Keratinocyte (primary cell): ENCODE data around the gene ATP1A2. TPM values are rescaled to one million over a fixed set of nuclear protein-coding genes. Genes with fewer than 3 reads are reported as not detected.

Experiments
- DNase-seq: peaks from one replicate; pipeline ENCODE4 v3.0.0-alpha.2; 2011; ENCODE audit warnings: low read depth, missing footprints, low spot score
- FAIRE-seq: peaks from 2 replicates; lab custom pipeline; 2011; peaks lifted over from hg19 to GRCh38; lab: Jason Lieb, UNC
- H2AFZ ChIP-seq: 2 replicates; pipeline ENCODE4 v1.6.0; 2012; ENCODE audit warnings: low read length, control low read depth, inconsistent platforms; ENCODE audit not compliant: control insufficient read depth
- H3K27ac ChIP-seq: 2 replicates; pipeline ENCODE4 v1.5.1; 2011; ENCODE audit warnings: low read length; ENCODE audit not compliant: control insufficient read depth, insufficient read depth
- H3K27me3 ChIP-seq: 3 replicates; pipeline ENCODE4 v1.6.0; 2011; ENCODE audit warnings: low read length; ENCODE audit not compliant: control insufficient read depth, insufficient read depth; ENCODE audit errors: extremely low read depth
- H3K36me3 ChIP-seq, 2 experiments: 2 replicates in 1 of 2; 3 replicates in 1 of 2; pipeline ENCODE4 v1.5.1; 2011; ENCODE audit warnings: low read length in 2 of 2, mild to moderate bottlenecking in 1 of 2; ENCODE audit not compliant: control insufficient read depth in 2 of 2, insufficient read depth in 2 of 2; ENCODE audit errors: extremely low read depth in 1 of 2
- H3K4me1 ChIP-seq: 3 replicates; pipeline ENCODE4 v1.5.1; 2011; ENCODE audit warnings: low read length; ENCODE audit not compliant: control insufficient read depth, insufficient read depth; ENCODE audit errors: extremely low read depth
- H3K4me2 ChIP-seq: 3 replicates; pipeline ENCODE4 v1.6.0; 2011; ENCODE audit warnings: low read depth, low read length; ENCODE audit not compliant: control insufficient read depth, insufficient read depth; ENCODE audit errors: extremely low read depth
- H3K4me3 ChIP-seq, 3 experiments: fragments of 200-600 bp in 1 of 3; sonication (generic) in 1 of 3; 2 replicates in 2 of 3; 3 replicates in 1 of 3; pipeline ENCODE4 v1.5.1; 2011 to 2016; ENCODE audit warnings: low read length in 3 of 3, mild to moderate bottlenecking in 3 of 3, control low read depth in 2 of 3, inconsistent platforms in 1 of 3, low read depth in 1 of 3, mixed read lengths in 1 of 3, mixed run types in 1 of 3, moderate library complexity in 1 of 3; ENCODE audit not compliant: control insufficient read depth in 2 of 3, insufficient read depth in 2 of 3; ENCODE audit errors: extremely low read depth in 1 of 3
- H3K79me2 ChIP-seq: 2 replicates; pipeline ENCODE4 v1.6.0; 2012; ENCODE audit warnings: low read length; ENCODE audit not compliant: control insufficient read depth, insufficient read depth
- H3K9ac ChIP-seq: 3 replicates; pipeline ENCODE4 v1.6.0; 2011; ENCODE audit warnings: low read length; ENCODE audit not compliant: control insufficient read depth, insufficient read depth; ENCODE audit errors: extremely low read depth
- H3K9me1 ChIP-seq: 3 replicates; pipeline ENCODE4 v1.6.0; 2011; ENCODE audit warnings: low read length; ENCODE audit not compliant: control insufficient read depth, insufficient read depth; ENCODE audit errors: extremely low read depth
- H3K9me3 ChIP-seq: 2 replicates; pipeline ENCODE4 v1.5.1; 2012; ENCODE audit warnings: low read depth, low read length; ENCODE audit not compliant: control insufficient read depth
- H4K20me1 ChIP-seq: 3 replicates; pipeline ENCODE4 v1.6.0; 2011; ENCODE audit warnings: low read length; ENCODE audit not compliant: control insufficient read depth, insufficient read depth; ENCODE audit errors: extremely low read depth
- CTCF ChIP-seq, 3 experiments: IDR thresholded peaks in 1 of 3; conservative IDR thresholded peaks in 1 of 3; optimal IDR thresholded peaks in 1 of 3; 2 replicates in 2 of 3; 3 replicates in 1 of 3; pipeline versions ENCODE3 to v1.5.1; 2011; ENCODE audit warnings: low read length in 3 of 3, mild to moderate bottlenecking in 3 of 3, moderate library complexity in 2 of 3, control low read depth in 1 of 3, inconsistent platforms in 1 of 3; ENCODE audit not compliant: insufficient read depth in 2 of 3; ENCODE audit errors: extremely low read depth in 1 of 3
- EZH2 ChIP-seq: IDR thresholded peaks from one replicate; pipeline ENCODE4 v1.6.1; 2012; ENCODE audit warnings: inconsistent platforms, mild to moderate bottlenecking, low read length, moderate library complexity
- dilution Hi-C: fragments of 300-500 bp; cut with MboI; formaldehyde crosslinking; loops from one replicate; pipeline ENCODE4 v1.7.0; 2020; ENCODE audit warnings: low sequenced_read_pairs; ENCODE audit not compliant: extremely low pct_ligation_motif_present
- polyA plus RNA-seq, 5 experiments: library from polyadenylated mRNA; depleted of rRNA in 3 of 5; stranded (reverse) in 3 of 5; stranded (forward) in 1 of 5; unstranded in 1 of 5; fragments of >200 nt; gene quantifications; 1 replicate in 1 of 5; 2 replicates in 3 of 5; 3 replicates in 1 of 5; pipeline versions ENCODE4 v1.2.1 to v1.2.3, GENCODE V29; 2011 to 2012; ENCODE audit warnings: missing spikeins in 2 of 5, low read depth in 1 of 5, low replicate concordance in 1 of 5

Gene ATP1A2
- polyA plus RNA-seq, 1 donor (not counting 4 experiments of a cell fraction or from before 2014, with no cell fraction given): not detected

GRCh38 chr1:160178731-160179130 is 63.2 kb downstream of the ATP1A2 start:
- no peak overlapping the region for H2AFZ ChIP-seq
- H3K9ac ChIP-seq: no peak overlapping the region
- H4K20me1 ChIP-seq: no peaks in the 10 kb centered on the region
- H3K36me3 ChIP-seq: no peaks in the 10 kb centered on the region
- no peak overlapping the region for H3K4me3 ChIP-seq
- H3K27me3 ChIP-seq: no peaks in the 10 kb centered on the region
- no peaks in the 10 kb centered on the region for H3K9me3 ChIP-seq
- H3K27ac ChIP-seq: no peak overlapping the region
- no peaks in the 10 kb centered on the region for H3K9me1 ChIP-seq
- FAIRE-seq: no peak
- H3K4me1 ChIP-seq: no peaks in the 10 kb centered on the region
- H3K79me2 ChIP-seq: no peaks in the 10 kb centered on the region
- dilution Hi-C loops: no loop called here
- no peak for DNase-seq
- no peak overlapping the region for H3K4me2 ChIP-seq
- TF ChIP-seq CTCF (optimal IDR thresholded peaks at IDR 0.05 in 1 of 3, IDR thresholded peaks at IDR 0.05 in 1 of 3, conservative IDR thresholded peaks at IDR 0.05 in 1 of 3; ENCODE audit: extremely low read depth in 1 of 3, insufficient read depth in 2 of 3, low read length in 3 of 3) (no peak), EZH2 (no peak)

DNA sequence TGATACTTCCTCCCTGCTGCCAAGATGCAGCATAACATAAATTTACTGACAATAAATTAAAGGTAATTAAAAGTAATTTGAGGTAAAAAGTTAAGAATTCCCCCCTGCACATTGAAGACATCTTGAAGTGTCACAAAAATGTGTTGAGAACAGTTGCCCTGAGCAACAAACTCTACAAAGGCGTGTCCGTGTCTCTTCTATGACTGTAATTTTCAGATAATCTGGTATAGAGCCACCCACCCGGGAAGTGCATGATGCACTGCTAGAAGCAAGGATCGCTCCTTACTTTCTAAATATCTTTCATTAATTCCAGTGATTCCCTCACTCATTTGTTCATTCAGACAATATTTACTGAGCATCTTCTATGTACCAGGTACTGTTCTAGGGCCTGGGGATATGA is 63.8 kb downstream of the ATP1A2 start:
- Histone ChIP-seq H3K9me3 (no peaks in the 10 kb centered on the region), H3K27ac (no peak overlapping the region), H3K9me1 (no peaks in the 10 kb centered on the region), H4K20me1 (no peaks in the 10 kb centered on the region), H2AFZ (no peak overlapping the region), H3K79me2 (no peaks in the 10 kb centered on the region), H3K4me2 (no peak overlapping the region), H3K9ac (no peak overlapping the region), H3K27me3 (no peaks in the 10 kb centered on the region), H3K4me3 (no peak overlapping the region), H3K4me1 (no peaks in the 10 kb centered on the region), H3K36me3 (no peaks in the 10 kb centered on the region)
- TF ChIP-seq CTCF (optimal IDR thresholded peaks at IDR 0.05 in 1 of 3, IDR thresholded peaks at IDR 0.05 in 1 of 3, conservative IDR thresholded peaks at IDR 0.05 in 1 of 3; ENCODE audit: extremely low read depth in 1 of 3, insufficient read depth in 2 of 3, low read length in 3 of 3) (no peak), EZH2 (no peak)
- DNase-seq (no peak), FAIRE-seq (no peak)
- dilution Hi-C loops: no loop called here
